ENCODE results near the gene MAP3K21.

DNA sequence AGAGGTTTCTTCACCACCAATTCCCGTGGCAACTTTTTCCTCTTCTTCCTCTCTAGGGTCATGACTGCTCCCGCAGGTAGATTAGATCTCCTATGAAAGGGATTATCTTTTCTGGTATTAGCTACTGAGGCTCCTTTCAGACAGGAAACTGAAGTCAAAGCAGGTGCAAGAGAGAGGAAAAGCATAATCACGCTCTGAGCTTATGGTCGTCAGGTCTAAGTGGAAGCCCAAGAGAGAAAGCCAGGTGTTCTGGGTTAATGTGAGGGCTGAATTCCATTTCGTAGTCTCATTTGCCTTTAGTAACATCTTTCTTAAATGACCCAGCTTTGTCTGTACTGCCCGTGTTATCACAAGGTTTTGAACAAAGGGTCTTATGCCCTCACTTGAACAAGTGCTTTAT lies 8.3 kb upstream of the MAP3K21 start:
- TF ChIP-seq, protein P1, sequence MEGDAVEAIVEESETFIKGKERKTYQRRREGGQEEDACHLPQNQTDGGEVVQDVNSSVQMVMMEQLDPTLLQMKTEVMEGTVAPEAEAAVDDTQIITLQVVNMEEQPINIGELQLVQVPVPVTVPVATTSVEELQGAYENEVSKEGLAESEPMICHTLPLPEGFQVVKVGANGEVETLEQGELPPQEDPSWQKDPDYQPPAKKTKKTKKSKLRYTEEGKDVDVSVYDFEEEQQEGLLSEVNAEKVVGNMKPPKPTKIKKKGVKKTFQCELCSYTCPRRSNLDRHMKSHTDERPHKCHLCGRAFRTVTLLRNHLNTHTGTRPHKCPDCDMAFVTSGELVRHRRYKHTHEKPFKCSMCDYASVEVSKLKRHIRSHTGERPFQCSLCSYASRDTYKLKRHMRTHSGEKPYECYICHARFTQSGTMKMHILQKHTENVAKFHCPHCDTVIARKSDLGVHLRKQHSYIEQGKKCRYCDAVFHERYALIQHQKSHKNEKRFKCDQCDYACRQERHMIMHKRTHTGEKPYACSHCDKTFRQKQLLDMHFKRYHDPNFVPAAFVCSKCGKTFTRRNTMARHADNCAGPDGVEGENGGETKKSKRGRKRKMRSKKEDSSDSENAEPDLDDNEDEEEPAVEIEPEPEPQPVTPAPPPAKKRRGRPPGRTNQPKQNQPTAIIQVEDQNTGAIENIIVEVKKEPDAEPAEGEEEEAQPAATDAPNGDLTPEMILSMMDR (IDR thresholded peaks at IDR 0.05): no peak
- TF ChIP-seq POLR2AphosphoS5 (IDR thresholded peaks at IDR 0.05; ENCODE audit: insufficient read depth in 1 of 2, low read depth in 1 of 2) (no peak), POLR2A (IDR thresholded peaks at IDR 0.05) (no peak)
